Lower leg skin (tissue), 3 donors: ENCODE results near the gene SLC2A5.

Experiments
- CTCF ChIP-seq, 3 donors: fragments of 450-650 bp; IDR thresholded peaks; one replicate each; pipeline ENCODE4 v1.5.1; 2016; ENCODE audit warnings: antibody characterized with exemption in 3 of 3, mild to moderate bottlenecking in 3 of 3, moderate library complexity in 2 of 3
- POLR2A ChIP-seq, 2 donors: fragments of 450-650 bp; IDR thresholded peaks; one replicate each; pipeline ENCODE4 v1.6.1; 2016 to 2017; ENCODE audit warnings: antibody characterized with exemption in 2 of 2, mild to moderate bottlenecking in 1 of 2, moderate library complexity in 1 of 2

GRCh38 chr1:9093091-9093490 lies 23.7 kb upstream of the SLC2A5 start:
- TF ChIP-seq CTCF (IDR thresholded peaks at IDR 0.05) (no peak), POLR2A (IDR thresholded peaks at IDR 0.05) (no peak)
